GM19193 (cell line): ENCODE measurements around the gene STX12.
A peak's percentile ranks its signal among the peaks of the same experiment; 100 is the strongest.

Experiments
- POLR2A ChIP-seq: IDR thresholded peaks from 4 replicates; pipeline ENCODE4 v1.6.1; 2011; ENCODE audit not compliant: insufficient read depth, insufficient read length; ENCODE audit errors: extremely low read depth

The STX12 gene

DNA sequence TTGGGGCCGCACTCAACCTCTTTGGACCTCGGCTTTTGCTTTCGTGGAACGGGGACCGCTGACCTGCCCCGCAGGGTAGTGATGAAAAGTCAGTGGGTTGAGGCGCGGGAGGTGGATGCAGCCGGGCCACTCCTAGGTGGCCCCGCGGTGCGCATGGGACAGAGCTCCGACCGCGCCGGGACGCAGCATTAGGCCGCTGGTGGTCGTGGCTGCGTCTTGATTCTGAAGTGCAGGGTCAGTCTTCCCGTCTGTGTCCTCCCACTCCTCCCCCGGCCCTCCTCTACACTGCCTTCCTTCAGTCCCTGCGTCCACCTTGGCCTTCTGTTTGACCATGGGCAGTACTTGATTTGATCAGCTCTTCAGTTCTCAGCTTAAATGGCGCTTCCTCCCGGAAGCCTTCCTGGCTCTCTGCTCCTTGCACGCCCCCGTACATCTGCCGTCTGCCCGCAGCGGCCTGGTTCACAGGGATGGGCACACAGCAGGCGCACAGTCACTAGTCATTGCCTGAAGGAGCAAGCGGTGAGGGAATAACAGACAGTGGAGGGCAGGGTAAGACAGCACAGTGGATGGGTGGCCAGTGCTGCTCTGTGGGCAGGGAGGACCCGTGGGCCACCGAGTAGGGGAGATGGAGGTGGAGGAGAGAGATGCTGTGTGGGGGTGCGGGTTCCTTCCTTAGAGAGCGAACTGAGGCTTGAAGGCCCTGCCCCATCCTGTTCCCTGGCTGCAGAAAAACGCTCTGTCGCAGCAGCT is 100.0 kb downstream of the STX12 start:
- TF ChIP-seq POLR2A, result peak; percentile 11

DNA sequence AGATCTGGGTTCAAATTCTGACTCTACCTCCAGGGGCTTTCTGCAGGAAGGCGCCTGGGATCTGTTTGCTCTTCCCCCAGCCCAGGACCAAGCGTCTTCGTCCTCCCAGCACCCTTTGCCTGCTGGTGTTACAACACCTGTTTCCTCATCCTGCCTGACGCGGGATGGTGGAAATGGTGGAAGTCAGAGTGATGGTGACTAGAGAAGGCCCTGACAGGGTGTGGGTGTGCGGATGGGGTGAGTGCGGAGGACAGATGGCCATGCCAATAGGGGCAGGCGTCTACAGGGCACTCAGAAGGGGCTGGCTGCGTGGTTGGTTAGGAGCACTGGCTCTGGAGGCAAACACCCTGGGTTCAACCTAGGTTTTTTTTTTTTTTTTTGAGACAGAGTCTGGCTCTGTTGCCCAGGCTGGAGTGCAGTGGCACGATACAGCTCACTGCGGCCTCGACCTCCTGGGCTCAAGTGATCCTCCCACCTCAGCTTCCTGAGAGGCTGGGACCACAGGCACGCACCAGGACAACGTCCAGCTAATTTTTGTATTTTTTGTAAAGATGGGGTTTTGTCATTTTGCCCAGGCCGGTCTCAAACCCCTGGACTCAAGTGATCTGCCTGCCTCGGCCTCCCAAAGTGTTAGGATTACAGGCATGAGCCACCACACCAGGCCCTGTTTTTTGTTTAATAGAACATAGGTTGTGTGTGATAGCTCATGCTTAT is 100.8 kb downstream of the STX12 start:
- TF ChIP-seq POLR2A, result peak; percentile 40
